GM18519 (cell line): Measurements from ENCODE around the gene TCF25.
"Not testable (repeated sequence)": the region's sequence is repeated elsewhere in the genome, so short reads cannot be mapped to it uniquely, and the experiment has no call there.

ENCODE experiments used
- ATAC-seq: cut with Tn5 transposase; IDR thresholded peaks from one replicate; pipeline ENCODE4 v1.9.1; 2021; ENCODE audit warnings: mild to moderate bottlenecking, moderate library complexity; ENCODE audit not compliant: unreplicated experiment, low FRiP score

Gene TCF25

DNA sequence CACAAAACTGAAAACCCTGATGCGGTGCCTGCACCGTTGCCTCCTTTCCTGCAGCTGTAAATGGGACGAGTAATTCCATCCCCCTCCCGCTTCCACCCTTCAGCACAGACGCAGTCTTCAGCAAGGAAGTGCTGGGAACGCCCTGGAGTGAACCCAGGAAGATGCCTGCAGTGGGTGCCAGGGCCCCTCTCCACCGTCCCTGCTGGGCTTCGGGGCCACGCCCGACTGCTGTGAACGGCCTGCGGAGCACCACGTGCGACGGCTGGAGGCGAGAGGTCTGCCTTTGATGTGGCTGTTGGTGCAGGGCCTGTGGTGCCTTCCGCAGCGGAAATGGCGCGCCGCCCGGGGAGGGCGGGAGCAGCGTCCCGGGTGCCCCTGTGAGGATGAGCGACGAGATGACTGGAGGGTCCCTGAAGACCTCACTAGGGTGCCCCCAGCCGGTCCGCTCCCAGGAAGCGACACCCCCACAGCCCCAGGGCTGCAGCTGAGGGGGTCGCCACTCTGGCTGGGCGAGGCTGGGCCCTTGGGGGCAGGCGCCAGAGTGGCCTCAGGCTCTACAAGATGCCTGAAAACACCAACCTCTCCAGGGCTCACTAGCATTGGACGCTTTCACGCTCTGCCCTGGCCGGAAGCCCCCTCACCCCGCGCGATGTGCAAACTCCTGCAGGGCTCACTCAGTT, 44.5 kb downstream of the TCF25 start:
- no peak for ATAC-seq

DNA sequence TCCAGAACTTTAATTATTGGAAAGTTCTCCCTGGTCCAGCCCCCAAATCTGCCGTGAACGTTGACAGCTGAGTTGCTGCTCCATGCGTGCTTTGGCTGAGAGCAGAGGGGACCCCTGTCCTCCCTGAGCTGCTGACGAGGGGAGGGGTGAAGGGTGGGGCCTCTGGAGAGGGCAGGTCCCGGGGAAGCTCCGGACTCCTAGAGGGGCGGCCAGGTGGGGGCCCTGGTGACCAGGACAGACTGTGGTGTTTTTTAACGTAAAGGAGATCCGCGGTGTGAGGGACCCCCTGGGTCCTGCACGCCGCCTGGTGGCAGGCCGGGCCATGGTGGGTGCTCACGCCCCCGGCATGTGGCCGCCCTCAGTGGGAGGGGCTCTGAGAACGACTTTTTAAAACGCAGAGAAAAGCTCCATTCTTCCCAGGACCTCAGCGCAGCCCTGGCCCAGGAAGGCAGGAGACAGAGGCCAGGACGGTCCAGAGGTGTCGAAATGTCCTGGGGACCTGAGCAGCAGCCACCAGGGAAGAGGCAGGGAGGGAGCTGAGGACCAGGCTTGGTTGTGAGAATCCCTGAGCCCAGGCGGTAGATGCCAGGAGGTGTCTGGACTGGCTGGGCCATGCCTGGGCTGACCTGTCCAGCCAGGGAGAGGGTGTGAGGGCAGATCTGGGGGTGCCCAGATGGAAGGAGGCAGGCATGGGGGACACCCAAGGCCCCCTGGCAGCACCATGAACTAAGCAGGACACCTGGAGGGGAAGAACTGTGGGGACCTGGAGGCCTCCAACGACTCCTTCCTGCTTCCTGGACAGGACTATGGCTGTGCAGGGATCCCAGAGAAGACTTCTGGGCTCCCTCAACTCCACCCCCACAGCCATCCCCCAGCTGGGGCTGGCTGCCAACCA, 45.3 kb downstream of the TCF25 start, which contains the start of gene MC1R:
Gene MC1R (plus strand): TSS at position 410 of the 895 bp plus-strand sequence. CDS start 397 bp downstream, at position 807.
- ATAC-seq: no peak

GRCh38 chr16:89919535-89920406, 46.4 kb downstream of the TCF25 start:
- ATAC-seq: no peak

DNA sequence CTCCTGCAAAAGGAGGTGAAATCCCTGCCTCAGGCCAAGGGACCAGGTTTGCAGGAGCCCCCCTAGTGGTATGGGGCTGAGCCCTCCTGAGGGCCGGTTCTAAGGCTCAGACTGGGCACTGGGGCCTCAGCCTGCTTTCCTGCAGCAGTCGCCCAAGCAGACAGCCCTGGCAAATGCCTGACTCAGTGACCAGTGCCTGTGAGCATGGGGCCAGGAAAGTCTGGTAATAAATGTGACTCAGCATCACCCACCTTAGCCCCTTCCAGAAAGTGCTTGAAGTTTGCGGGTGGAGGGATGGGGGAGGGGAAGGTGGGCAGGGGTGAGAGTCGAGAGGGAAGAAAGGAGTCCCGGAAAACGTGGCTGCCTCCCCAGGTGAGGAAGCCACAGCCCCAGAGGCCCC, 47.3 kb downstream of the TCF25 start:
- ATAC-seq: no peak

- ATAC-seq: no peak
These were observed 47.8 kb downstream of the TCF25 start for GRCh38 chr16:89921131-89921701.

DNA sequence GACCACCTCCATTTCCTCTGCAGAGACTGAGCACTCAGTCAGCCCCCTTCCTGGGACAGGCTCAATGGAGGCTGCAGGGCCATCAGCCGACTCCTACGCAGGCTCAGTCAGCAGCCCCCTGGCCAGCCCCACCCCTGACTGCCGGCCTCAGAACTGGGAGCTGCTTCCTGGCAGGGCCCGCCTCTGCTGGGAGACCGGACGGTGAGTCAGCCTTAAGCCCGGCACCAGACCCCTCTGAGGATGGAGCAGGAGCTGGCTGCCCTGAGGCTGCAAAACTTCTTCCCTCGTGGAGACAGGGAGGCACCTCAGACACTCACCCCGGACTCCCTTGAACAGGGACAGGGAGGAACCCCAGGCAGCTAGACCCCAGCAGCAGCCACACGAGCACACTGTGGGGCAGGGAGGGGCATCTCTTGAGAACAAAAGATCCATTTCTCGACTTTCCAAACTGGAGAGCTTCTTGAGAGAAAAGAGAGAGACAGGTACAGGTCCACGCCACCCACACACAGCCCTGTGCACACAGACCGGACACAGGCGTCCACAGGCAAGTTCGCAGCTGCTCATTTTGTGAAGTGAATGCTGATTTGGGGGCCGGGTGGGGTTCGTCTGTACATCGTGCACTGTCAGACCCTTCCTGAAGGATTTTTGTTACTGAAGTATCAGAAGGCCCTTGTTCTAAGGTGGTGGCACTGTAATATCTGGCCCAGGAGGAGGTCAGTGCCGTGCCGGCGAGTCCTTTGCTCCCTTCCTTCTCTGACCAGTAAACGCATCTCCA, 48.5 kb downstream of the TCF25 start:
- no peak for ATAC-seq

- no peak for ATAC-seq
These were observed 49.1 kb downstream of the TCF25 start for GRCh38 chr16:89922477-89922883.

DNA sequence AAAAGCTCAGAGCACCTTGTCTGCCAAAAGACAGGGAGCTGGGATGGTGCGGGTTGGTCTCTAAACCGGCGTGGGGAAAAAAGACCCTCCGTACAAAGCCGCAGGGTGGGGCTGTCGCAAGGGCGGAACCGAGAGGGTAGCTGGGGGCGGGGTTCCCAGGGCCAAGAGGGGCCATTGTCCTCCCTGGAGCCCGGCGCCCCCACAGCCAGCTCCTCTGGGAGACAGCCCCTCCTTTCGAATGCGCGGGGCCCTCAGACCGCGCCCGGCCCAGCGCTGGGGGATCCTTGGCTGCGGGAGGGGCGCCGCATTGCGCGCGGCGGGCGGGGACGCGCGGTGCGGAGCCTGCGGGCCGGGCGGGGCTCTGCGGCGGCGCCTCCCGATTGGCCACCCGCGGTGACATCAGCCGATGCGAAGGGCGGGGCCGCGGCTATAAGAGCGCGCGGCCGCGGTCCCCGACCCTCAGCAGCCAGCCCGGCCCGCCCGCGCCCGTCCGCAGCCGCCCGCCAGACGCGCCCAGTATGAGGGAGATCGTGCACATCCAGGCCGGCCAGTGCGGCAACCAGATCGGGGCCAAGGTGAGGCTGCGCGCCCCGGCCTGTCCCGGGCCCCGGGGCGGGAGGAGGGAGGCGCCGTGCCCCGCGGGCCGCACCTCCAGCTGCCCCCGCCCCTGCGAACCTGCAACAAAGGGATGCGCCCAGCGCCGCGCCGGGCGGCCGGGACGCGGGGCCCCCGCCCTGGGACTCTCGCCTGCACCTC, 49.7 kb downstream of the TCF25 start, which contains the start of gene TUBB3:
Gene TUBB3 (plus strand): TSS at position 459 of the 756 bp plus-strand sequence. CDS start 60 bp downstream, at position 519.
- ATAC-seq: no peak

- no peak for ATAC-seq
These were observed 50.4 kb downstream of the TCF25 start for GRCh38 chr16:89923640-89924296.

GRCh38 chr16:89924297-89924924, 51.0 kb downstream of the TCF25 start:
- ATAC-seq: no peak

- ATAC-seq: no peak
These were observed 51.5 kb downstream of the TCF25 start for GRCh38 chr16:89924925-89925307.

DNA sequence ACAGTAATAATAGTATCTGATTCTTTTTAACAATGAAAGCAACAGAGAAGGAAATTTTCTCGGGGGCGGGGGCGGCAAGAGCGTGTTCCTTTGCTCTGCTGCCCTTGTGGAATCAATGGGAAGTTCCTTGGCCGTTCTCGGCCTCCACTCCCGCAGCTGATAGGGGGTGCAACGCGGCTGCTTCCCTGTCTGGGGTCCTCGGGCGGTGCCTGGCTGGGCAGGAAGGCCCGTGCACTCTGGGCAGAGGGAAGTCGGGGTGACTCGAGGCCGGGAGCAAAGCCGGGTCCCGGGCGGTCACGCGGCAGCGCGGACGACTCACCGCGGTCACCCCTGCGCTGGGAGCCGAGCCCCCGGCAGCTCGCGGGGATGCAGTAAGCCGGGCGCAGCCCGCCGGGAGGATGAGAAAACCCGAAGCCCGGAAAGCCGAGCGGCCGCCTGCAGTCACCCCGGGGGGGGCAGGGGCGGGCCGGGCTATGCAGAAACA, 52.2 kb downstream of the TCF25 start:
- ATAC-seq: no peak

DNA sequence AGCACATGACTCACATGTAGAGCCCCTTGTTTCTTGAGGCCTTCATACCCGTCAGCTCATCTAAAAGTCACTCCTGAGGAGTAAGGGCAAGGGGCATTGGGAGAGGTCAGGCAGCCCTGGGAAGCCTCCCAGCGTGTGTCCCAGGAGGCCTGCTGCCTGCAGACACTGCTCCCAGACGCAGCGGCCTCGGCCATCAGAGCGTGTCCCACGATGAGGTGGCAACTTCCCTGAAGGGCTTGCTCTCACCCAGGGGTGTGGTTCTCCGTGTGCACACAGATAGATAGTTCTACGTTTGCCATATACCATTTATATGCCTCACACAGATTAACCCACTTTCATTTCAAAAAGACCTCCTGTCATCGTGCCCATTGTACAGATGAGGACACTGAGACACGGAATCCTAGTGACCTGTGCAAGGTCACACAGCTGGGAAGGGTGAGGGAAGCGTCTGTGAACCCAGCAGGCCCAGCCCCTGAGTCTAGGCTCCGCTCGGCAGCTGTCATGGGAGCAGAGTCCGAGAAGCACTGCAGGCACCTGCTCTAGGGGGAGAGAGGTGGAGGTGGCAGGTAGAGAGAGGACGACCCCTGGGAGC, 58.0 kb downstream of the TCF25 start:
- ATAC-seq: no peak

DNA sequence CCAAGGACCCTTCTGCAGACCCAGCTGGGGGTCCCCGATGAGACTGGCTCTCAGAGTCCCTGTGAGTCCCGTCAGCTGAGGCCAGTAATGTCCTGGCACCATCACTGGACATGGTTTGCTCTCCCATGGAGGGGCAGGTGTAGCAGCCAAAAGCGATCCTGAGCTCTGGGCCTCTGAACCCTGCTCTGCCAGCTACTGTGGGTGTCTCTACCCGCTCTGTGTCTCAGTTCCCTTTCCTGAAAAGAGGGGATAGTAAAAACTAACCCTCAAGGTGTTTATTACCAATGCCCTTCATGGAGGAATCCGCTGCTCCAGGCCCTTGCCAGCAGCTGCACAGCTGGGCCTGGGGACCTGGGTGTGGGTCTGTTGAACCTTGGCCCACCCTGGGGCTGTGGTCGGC, 58.6 kb downstream of the TCF25 start:
- no peak for ATAC-seq

DNA sequence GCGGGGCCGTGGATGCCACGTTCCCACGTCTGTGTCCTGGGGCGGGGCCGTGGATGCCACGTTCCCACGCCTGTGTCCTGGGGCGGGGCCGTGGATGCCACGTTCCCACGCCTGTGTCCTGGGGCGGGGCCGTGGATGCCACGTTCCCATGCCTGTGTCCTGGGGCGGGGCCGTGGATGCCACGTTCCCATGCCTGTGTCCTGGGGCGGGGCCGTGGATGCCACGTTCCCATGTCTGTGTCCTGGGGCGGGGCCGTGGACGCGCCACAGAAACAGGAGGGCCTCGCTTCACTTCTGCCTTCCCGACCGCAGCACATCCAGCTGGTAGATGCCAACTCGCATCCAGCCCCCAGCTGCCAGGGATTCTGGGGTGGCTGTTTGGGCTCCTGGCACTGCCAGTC, 60.6 kb downstream of the TCF25 start:
- not testable (repeated sequence) for ATAC-seq

- ATAC-seq: no peak
These were observed 61.5 kb downstream of the TCF25 start for GRCh38 chr16:89934611-89935553.
